Measurements from ENCODE around the gene HARS1.
"Not testable (repeated sequence)": the region's sequence is repeated elsewhere in the genome, so short reads cannot be mapped to it uniquely, and the experiment has no call there.

HARS1 gene

DNA sequence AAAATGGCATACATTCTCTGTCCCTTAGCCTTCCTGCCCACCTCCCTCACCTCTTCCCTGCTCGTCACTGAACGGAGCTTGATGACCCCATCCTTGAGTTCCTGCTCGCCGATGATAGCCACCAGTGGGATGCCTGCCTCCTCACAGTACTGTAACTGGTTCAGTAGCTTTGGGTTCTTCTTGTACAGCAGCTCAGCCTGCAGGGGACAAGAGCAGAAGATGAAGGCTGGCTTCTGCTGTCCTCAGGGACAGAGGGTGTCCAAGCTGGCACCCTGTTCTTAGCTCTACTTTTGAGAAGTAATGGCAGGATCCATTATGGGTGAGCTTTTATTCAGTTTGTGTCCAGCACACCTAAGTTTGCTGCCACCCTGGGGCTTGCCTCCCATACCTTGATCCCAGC lies 16.5 kb downstream of the HARS1 start:
- DNase-seq, result no peak

DNA sequence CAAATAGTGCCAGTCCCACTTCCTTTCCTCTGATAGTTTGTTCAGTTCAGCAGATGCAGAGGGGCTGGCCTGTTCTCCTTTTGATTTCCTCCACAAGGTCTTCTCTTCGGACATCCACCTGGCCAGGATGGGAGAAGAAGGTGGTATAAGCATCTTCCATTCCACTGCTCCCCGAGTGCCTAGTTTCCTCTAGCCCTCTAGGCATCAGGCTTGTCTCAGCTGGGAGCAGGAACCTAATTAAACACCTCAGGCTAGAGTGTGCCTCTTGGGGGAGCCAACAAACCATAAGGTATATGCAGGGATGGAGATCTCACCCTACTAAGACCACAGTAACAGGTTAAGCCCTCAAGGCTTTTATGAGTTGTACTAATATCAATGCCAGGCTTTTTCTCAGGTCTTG lies 17.0 kb downstream of the HARS1 start:
- no peak for DNase-seq

DNA sequence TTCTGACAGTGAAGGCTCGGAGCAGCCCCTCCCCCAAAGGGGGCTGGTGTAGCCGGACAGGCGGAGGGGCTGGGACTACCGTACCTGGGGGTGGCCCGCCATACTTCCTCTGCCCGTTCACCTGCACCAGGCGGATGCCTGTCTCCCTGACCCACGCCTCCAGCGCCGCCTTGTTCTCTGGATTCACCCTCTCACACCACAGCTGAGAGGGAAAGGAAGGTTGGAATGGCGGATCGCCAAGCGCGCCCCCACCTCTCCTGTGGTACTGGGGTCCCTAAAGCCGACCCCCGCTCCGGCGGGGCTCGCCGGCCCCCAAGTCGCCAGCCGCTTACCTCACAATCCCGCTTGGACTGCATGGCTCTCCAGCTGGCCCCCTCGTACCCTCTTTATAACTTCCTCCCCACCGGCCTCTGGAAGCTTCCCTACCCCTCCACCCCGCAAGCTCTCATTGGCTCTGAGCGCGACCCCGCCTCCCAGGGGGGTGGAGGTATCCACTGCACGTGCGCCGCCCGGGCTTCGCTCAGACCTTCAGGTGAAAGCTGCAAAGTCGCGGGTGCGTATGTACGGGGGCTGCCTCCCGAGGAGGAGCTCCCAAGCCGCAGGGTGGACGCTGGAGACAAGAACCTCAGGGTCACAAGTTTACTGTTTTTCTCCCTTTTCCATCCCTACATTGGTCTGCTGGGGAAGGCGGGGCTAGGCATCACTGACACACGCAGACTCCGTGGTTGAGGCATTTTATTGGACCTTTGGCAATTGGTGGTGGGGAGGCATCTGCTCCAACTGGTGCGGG lies 17.8 kb downstream of the HARS1 start, which contains the start of gene DND1:
Gene DND1 (minus strand): TSS at position 390 of the 790 bp plus-strand sequence. CDS start 34 bp downstream, at position 356.
- DNase-seq, result no peak

DNA sequence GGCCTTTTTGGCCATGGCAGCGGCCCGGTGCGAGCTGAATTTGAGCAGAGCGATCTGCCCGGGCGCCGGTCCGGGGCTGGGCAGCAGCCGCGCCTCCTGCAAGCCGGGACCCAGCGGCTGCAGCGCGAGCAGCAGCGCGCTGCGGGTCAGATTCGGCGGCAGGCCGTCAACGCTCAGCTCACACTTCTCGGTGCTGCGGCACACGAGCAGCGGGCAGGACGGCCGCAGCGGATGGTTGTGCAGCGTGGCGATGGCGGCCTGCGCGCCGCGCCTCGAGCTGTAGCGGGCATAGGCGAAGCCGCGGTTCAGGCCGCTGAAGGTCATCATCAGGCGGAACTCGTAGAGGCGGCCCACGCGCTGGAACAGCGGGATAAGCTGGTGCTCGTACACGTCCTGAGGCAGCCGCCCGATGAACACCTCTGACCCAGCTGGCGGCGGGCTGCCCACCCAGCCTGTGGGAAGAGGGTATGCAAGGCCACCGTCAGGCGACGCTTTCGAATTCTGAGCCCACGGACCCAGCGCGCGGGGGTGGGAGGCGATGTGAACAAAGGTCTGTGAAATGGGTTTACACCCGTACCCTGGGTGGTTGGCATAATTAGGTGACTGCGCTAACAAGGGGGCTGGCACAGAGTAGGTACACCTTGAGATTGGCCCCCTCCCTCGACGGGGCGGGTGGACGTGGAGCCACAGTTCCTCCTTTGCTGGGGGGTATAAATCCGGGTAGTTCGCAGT lies 18.5 kb downstream of the HARS1 start:
- DNase-seq, result no peak

DNA sequence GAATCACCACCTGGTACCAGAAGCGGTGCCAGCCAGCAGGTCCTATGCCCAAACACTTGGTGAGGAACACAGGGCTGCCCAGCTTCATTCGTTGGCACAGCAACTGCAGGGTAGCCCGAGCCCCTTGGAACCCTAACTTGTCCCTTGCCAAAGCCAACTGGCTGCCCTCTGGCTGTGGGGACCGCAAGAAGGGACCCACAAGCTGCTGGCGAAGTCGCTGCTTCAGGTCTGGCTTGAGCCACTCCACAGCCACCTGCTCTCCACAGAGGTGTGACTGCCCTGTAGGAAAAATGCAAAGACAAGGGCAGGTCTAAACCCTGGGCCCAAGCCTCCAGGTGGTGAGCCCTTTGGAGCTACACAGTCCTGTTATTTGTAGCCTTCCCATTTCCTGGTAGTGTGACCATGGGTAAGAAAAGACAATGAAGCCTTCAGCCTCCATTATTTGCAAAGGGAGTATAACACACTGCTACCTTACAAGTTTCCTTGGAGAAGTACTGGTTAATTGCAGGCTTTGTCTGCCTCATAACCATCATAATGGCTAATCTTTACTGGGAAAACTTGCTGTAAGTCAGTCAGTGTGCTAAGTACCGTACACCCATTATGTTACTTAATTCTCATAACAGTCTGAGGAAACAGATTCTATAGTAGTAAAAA lies 19.6 kb downstream of the HARS1 start:
- DNase-seq, result no peak

DNA sequence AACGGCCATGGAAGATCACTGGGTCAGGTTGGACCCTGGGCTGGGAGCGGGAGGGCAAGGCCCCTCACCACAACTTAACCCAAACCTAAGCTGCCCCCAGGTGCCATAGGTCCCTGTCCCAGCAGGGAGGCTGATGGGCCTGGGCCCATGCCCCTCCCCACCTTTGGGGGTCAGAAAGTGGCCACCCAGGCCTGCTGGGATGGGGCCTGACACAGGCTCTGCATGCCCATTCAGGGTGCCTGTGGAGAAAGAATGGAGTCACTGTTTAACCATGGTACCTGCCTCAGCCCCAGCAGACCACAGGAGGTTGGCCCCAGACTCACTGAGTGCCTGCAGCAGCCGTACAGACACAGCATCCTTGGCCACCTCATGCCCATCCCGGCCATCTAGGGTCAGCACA lies 20.1 kb downstream of the HARS1 start:
- not testable (repeated sequence) for DNase-seq

DNA sequence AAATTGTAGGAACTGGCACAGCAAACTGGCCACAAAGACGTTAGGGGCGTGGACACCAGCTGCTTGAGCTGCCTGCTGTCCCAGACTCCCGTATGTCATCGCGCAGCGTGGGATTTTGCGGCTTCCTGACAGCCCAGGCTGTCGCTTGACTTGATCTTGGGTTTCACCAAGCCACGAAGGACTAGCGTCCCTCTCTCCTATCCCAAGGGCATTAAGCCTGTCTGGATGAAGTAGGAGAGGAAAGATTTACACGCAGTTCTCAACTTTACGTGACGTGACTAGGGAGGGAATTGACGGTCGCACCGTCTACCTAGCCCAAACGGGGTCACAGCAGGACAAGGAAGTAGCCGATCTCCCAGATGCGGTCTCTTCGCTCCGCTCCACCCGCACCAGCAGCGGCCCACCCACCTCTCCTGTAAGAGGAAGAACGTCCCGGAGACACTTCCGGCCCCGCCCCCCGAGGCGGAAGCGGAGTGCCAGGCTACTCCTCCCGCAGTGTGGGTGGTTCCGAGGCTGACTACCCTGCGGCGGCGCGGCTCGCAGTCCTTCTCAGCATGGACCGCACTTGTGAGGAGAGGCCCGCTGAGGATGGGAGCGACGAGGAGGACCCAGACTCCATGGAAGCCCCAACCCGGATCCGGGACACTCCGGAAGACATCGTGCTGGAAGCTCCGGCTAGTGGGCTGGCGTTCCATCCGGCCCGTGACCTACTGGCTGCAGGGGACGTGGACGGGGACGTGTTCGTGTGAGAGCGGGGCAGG lies 26.6 kb downstream of the HARS1 start, which contains the start of gene WDR55:
Gene WDR55 (plus strand): TSS at position 546 of the 761 bp plus-strand sequence. CDS start 9 bp downstream, at position 555.
- peak; percentile 67 for DNase-seq

DNA sequence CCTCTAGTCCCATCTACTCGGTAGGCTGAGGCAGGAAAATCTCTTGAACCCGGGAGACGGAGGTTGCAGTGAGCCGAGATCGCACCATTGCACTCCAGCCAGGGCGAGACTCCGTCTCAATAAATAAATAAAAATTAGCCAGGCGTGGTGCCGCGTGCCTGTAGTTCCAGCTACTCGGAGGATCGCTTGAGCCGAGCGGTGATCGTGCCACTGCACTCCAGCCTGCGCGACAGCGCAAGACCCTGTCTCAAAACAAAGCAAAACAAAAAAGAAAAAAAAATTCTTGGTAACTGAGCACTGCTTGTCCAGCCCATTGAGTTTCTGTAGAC lies 27.2 kb downstream of the HARS1 start:
- DNase-seq, result no peak

DNA sequence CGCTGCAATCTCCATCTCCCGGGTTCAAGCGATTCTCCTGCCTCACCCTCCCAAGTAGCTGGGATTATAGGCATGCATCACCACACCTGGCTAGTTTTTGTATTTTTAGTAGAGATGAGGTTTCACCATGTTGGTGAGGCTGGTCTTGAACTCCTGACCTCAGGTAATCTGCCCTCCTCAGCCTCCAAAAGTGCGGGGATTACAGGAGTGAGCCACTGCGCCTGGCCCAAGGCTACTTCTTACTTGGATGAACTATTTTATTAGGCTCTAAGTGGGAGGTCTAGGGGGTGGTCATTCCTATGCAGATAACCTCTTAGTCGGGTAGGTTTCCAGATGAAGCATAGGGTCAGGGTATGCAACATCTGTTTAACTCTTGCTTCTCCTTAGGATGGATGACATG lies 30.8 kb downstream of the HARS1 start:
- DNase-seq, result not testable (repeated sequence)

DNA sequence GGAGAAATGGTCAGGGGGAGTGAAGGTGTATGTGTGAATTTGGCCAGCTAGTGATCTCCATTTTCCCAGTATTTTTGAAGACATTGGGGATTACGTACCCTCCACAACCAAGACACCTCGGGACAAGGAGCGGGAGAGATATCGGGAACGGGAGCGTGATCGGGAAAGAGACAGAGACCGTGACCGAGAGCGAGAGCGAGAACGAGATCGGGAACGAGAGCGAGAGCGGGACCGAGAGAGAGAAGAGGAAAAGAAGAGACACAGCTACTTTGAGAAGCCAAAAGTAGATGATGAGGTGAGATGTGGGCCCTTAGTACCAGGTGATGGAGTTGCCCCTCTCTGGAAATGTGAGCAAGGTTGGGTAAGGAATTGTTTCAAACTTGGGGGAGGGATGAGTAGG lies 32.3 kb downstream of the HARS1 start:
- no peak for DNase-seq

DNA sequence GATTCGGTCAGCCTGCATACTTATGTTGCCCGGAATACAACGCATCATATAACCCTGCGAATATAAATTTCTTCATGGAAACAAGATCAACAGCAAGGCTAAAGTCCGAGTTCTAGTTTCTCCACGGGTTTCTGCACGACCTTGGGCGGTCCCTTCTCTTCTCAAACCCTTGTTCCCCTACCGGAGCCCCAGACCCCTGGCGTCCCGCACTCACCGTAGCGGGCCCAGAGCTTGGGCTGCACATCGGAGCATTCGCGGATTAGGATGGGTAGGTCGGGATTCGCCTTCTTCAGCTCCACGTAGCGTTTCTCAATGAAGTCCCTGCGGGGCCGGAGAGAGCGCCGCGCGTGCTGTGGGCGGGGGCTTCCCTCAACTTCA lies 44.1 kb downstream of the HARS1 start:
- DNase-seq, result no peak

DNA sequence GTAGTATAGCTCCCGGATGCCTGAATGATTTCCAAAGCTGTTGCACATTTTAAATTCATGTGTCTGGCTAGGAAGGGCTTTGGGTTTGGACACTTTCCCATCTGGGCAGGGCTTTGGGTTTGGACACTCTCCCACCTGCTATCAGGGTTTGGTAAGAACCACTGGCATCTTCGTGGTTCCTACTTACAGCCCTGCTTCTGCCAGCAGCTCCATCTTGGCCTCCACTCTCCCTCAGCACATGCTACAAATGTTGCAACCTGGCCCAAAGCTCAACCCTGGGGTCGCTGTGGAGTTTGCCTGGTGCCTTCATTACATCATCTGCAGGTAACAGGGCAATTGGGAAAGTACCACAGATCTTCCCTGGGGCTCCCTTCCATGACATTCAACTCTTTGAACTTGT lies 48.5 kb downstream of the HARS1 start:
- DNase-seq, result no peak

DNA sequence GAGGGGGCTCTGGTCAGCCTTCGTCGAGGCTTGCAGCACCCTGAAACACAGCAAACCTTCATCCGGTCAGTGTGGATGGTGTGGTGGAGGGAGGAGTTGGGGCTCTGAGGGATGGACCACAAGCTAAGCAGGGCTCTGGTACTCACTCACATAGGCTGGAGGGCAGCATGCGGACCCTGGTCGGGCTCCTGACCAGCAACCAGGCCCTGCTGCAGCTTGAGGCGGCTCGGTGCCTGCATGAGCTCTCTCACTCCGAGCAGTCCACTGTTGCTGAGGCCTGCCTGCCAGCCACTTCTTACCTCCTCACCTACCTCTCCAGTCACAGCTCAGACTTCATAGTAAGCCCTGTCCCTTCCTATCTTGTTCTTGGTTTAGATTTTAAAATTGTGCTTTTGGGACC lies 49.5 kb downstream of the HARS1 start:
- DNase-seq, result no peak

DNA sequence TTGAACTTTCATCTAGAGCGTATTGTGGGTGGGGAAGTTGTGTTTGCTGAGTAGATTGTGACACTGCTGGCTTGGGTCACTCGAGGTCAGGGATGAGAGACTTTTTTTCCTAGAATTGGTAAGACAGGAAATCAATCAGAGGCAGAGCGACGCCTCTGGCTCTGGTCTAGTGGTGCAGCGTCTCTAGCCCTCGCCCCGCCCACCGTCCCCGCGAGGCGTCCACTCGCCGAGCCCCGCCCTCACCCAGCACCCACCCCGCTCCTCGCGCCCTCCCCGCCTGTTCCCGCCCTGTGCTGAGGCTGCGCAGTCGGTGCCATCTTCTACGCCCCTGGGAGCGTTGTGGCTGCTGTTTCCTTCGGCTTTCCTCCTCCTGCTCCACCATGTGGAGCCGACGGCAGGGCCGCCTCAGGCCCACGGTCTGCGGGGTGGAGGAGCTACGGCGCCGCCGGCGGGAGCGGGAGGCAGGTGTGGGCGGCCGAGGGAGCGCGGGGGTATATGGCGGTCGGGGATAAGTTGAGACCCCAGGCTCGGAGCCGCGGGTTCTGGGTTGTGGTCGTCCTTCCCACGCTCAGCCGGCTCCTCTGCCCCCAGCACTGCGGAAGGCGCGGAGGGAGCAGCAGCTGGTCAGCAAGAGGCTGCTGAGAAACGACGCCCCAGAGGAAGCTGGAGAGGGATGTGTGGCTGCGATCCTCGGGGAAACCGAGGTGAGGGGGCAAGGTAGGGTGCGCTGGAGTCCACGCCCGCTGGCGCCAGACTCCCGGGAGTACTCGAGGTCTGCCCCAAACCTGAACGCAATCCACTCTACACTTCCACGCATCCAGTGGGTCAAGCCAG lies 51.8 kb downstream of the HARS1 start, which contains the start of gene TMCO6:
Gene TMCO6 (plus strand): TSS at position 304 of the 834 bp plus-strand sequence. CDS start 77 bp downstream, at position 381.
- peak; percentile 82 for DNase-seq

DNA sequence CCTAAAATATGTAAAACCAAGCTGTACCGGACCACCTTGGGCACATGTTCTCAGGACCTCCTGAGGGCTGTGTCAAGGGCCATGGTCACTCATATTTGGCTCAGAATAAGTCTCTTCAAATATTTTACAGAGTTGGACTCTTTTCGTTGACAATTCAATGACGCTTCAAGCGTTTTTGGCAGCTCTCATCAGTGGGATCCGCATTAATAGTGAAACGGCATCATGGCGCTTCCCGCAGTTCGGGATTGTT lies 52.3 kb downstream of the HARS1 start:
- DNase-seq, result not testable (repeated sequence)

DNA sequence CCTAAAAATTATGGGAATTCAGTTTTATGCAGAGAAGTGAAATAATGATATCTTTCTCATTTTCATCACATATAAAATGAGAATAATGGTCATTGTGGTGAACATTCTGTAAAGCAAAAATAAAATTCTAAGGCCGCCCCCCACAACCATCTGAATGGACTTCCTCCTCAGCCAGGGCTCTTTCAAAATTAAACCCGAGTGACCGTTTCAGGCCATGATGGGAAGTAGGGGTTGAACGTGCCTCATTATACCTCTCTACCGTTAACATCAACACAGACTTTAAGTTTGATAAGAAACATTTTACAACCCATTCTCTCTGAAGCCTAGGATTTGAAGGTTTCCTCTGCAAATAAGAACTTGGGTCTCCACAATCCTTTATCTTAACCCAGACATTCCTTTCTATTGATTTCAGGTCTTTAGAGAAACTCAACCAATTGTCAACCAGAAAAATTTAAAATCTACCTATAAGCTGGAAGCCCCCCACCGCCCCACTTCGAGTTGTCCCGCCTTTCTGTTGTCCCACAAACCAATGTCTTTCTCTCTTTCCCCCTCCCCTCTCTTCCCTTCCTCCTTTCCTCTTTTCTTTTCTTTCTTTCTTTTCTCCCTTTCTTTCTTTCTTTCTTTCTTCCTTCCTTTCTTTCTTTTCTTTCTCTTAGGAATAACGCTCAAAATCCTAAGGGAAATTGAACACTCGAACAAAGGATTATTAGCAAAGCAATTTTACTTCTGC lies 53.6 kb downstream of the HARS1 start:
- DNase-seq, result no peak

DNA sequence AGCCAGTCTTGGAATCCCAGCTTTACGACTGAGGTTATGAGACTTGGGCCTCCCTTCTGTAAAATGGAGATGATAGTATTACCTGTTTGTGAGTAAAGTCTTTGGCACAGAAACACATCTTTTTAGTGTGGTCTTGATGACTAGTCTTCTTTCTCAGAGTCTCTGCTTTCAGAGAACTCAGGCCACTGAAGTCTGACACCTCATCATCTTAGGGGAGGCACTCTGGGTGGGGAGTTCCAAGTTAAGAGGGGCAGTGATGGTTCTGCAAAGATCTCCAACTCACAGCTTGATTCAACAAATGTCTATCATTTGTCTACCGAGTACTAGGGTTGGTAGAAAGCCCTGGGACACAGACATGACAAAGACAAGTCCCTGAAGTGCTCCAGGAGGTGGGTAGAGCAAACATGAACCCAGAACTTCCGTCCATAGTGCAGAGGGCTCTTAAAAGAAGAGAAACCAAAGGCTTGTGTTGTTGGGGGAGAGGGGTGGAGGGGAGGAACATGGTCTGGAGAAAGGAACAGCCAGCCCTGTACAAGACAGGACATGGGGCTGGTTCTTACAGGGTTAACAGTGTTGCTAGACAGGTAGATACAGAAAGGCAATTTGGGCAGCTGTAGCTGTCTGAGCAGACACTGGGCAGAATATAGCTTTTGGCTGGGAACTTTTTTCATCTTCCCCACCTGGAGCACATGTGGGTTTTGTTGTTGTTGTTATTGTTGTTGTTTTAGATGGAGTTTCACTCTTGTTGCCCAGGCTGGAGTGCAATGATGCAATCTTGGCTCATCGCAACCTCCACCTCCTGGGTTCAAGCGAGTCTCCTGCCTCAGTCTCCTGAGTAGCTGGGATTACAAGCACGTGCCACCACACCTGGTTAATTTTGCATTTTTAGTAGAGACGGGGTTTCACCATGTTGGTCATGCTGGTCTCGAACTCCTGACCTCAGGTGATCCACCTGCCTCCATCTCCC lies 55.6 kb downstream of the HARS1 start:
- DNase-seq, result no peak

DNA sequence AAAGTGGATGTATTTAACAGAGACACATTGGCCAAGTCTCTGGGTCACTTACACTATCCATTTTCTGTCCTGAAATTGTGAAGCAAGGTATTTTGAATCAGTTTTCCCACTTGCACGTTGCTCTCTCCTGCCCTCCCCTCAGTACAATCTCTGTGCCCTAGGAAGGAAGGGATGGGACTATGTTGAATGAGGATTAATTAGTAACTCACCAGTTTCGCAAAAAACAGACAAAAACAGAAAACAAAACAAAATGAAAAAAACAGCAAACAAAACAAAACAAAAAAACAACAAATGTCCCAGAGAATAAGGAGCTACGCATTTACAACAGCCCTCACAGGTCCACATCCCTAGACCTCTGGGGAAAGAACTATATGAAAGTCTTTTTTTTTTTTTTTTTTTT lies 57.1 kb downstream of the HARS1 start:
- DNase-seq, result no peak

DNA sequence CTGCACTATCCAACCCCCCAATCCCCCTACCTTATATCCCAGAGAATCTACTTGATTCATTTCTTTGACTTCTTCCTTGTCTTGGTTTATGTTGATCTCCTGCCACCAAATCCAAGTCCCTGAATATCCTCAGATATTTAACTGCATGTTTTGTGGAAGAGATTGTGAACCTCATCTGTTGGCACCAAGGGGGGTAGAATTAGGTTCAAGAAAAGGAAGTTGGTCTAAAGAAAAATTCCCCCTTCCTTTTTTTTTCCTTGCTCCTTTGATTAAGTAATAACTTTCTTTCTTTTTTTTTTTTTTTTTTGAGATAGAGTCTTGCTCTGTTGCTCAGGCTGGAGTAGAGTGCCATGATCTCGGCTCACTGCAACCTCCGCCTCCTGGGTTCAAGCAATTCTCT lies 57.7 kb downstream of the HARS1 start:
- no peak for DNase-seq

DNA sequence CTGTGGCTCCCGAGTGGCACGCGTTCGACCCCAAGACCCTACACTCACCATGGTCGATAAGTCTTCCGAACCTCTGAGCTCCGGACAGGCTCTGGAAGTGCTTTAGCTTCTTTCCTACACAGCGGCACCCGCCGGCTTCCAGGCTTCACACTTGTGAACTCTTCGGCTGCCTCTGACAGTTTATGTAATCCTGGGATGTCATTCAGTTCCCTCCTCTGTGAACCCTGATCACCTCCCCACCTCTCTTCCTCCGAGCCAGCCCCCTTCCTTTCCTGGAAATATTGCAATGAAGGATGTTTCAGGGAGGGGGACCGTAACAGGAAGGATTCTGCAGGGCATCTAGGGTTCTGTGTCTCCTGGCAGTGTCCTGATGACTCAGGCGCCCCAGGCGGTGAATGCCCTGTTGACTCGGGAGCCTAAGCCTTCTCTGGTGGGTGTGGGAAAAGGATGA lies 58.1 kb downstream of the HARS1 start, which contains the start of gene CD14:
Gene CD14 (minus strand): TSS at position 155 of the 451 bp plus-strand sequence. CDS start 104 bp downstream, at position 51.
- no peak for DNase-seq

Measured in GF-D8 (cell line).